BLaER1 treated with 17β-estradiol and CSF1 and Interleukin-3, amounts not matched to agents 10 nM and 100 nM (cell line): ENCODE results near the gene IFNL2.
"Not testable (repeated sequence)": the region's sequence is repeated elsewhere in the genome, so short reads cannot be mapped to it uniquely, and the experiment has no call there.

ENCODE experiments used
- H3K27ac ChIP-seq, 11 experiments: shearing (Covaris generic); formaldehyde crosslinking; 2 replicates each; pipeline ENCODE4 v1.8.1; 2022
- H3K27me3 ChIP-seq, 11 experiments: shearing (Covaris generic); formaldehyde crosslinking; 2 replicates each; pipeline ENCODE4 v1.8.1; 2022
- H3K36me3 ChIP-seq, 11 experiments: shearing (Covaris generic); formaldehyde crosslinking; 2 replicates each; pipeline ENCODE4 v1.8.1; 2022
- H3K4me1 ChIP-seq, 10 experiments: shearing (Covaris generic); formaldehyde crosslinking; 2 replicates each; pipeline ENCODE4 v1.8.1; 2022
- H3K4me2 ChIP-seq, 11 experiments: shearing (Covaris generic); formaldehyde crosslinking; 2 replicates each; pipeline ENCODE4 v1.8.1; 2022
- H3K4me3 ChIP-seq, 10 experiments: shearing (Covaris generic); formaldehyde crosslinking; 2 replicates each; pipeline ENCODE4 v1.8.1; 2022
- H3K9ac ChIP-seq, 11 experiments: shearing (Covaris generic); formaldehyde crosslinking; 2 replicates each; pipeline ENCODE4 v1.8.1; 2022
- H3K9me3 ChIP-seq, 11 experiments: shearing (Covaris generic); formaldehyde crosslinking; replicated peaks in 1 of 11; 2 replicates each; pipeline ENCODE4 v1.8.1; 2022
- H4K20me1 ChIP-seq, 11 experiments: shearing (Covaris generic); formaldehyde crosslinking; 2 replicates each; pipeline ENCODE4 v1.8.1; 2022
- Cebpa-rat ChIP-seq, 11 experiments: shearing (Covaris generic); IDR thresholded peaks; 2 replicates each; pipeline ENCODE4 v1.8.1; 2022

IFNL2 gene

GRCh38 chr19:39238944-39239343, 29.3 kb upstream of the IFNL2 start:
- Histone ChIP-seq H3K9ac (no peak overlapping the region), H3K9me3 (no peaks in the 10 kb centered on the region), H3K27ac (no peak overlapping the region), H3K4me3 (no peak overlapping the region), H3K4me2 (peak overlapping the region in 3 of 11 experiments; percentile 1 to 62 (median 48); a peak in 3 of 22 replicates), H3K27me3 (no peaks in the 10 kb centered on the region), H4K20me1 (no peaks in the 10 kb centered on the region), H3K4me1 (peaks cover 6 to 45% (median 24%) of the 10 kb centered on the region in 10 experiments), H3K36me3 (no peaks in the 10 kb centered on the region)
- TF ChIP-seq Cebpa-rat (IDR thresholded peaks at IDR 0.05): no peak

GRCh38 chr19:39240421-39240820, 27.8 kb upstream of the IFNL2 start:
- Histone ChIP-seq H4K20me1 (no peaks in the 10 kb centered on the region), H3K4me2 (peak overlapping the region in 2 of 11 experiments; percentile 3 to 5; a peak in 2 of 22 replicates), H3K36me3 (no peaks in the 10 kb centered on the region), H3K4me1 (peaks cover 6 to 45% (median 24%) of the 10 kb centered on the region in 10 experiments), H3K27me3 (no peaks in the 10 kb centered on the region), H3K9ac (no peak overlapping the region), H3K4me3 (no peak overlapping the region), H3K27ac (no peak overlapping the region), H3K9me3 (no peaks in the 10 kb centered on the region)
- peak in 3 of 11 experiments; percentile 13 to 62 (median 45); a peak in 3 of 22 replicates for TF ChIP-seq Cebpa-rat (IDR thresholded peaks at IDR 0.05)

GRCh38 chr19:39243741-39244140, 24.5 kb upstream of the IFNL2 start:
- H3K27me3 ChIP-seq, H3K4me2 ChIP-seq, H4K20me1 ChIP-seq, H3K27ac ChIP-seq, H3K36me3 ChIP-seq, H3K4me3 ChIP-seq, H3K9ac ChIP-seq: not testable (repeated sequence)
- Histone ChIP-seq H3K4me1 (peaks cover 0 to 32% (median 11%) of the 10 kb centered on the region in 10 experiments; a peak in 10 of 20 replicates), H3K9me3 (peaks cover 0 to 14% (median 7%) of the 10 kb centered on the region in 11 experiments; a peak in 12 of 22 replicates)

- peaks cover 0 to 30% (median 6%) of the 10 kb centered on the region in 10 experiments; a peak in 11 of 20 replicates for H3K4me1 ChIP-seq
- H3K4me2 ChIP-seq, H4K20me1 ChIP-seq, H3K36me3 ChIP-seq, H3K4me3 ChIP-seq, H3K27ac ChIP-seq, H3K27me3 ChIP-seq, H3K9ac ChIP-seq: not testable (repeated sequence)
- peaks cover 0 to 14% (median 7%) of the 10 kb centered on the region in 11 experiments; a peak in 12 of 22 replicates for H3K9me3 ChIP-seq
These were observed 23.6 kb upstream of the IFNL2 start, which contains the start of gene IFNL3 for GRCh38 chr19:39244410-39245100. TSS of gene IFNL3 (minus strand) at chr19:39245006. CDS start at chr19:39244967, 39 bp downstream.

GRCh38 chr19:39245166-39245565, 23.0 kb upstream of the IFNL2 start:
- not testable (repeated sequence) for H3K4me3 ChIP-seq, H3K9ac ChIP-seq, H4K20me1 ChIP-seq, H3K36me3 ChIP-seq, H3K27ac ChIP-seq, H3K27me3 ChIP-seq, H3K4me2 ChIP-seq
- Histone ChIP-seq H3K4me1 (peaks cover 0 to 30% (median 6%) of the 10 kb centered on the region in 10 experiments; a peak in 10 of 20 replicates), H3K9me3 (peaks cover 0 to 14% (median 7%) of the 10 kb centered on the region in 11 experiments; a peak in 12 of 22 replicates)

GRCh38 chr19:39246951-39247669, 21.1 kb upstream of the IFNL2 start:
- H3K27ac ChIP-seq: no peak overlapping the region
- no peaks in the 10 kb centered on the region for H3K27me3 ChIP-seq
- no peak overlapping the region for H3K9ac ChIP-seq
- H3K36me3 ChIP-seq: no peaks in the 10 kb centered on the region
- no peaks in the 10 kb centered on the region for H4K20me1 ChIP-seq
- peaks cover 0 to 49% (median 16%) of the 10 kb centered on the region in 10 experiments; a peak in 13 of 20 replicates for H3K4me1 ChIP-seq
- no peak for TF ChIP-seq Cebpa-rat (IDR thresholded peaks at IDR 0.05)
- H3K4me3 ChIP-seq: no peak overlapping the region
- peak overlapping the region in 6 of 11 experiments; percentile 4 to 37 (median 31); a peak in 6 of 22 replicates for H3K4me2 ChIP-seq
- H3K9me3 ChIP-seq: peaks cover 0 to 14% (median 7%) of the 10 kb centered on the region in 11 experiments; a peak in 12 of 22 replicates

- Histone ChIP-seq H3K9ac (no peak overlapping the region), H3K27ac (no peak overlapping the region), H3K4me3 (no peak overlapping the region), H3K9me3 (peaks cover 0 to 14% (median 7%) of the 10 kb centered on the region in 11 experiments; a peak in 12 of 22 replicates), H4K20me1 (no peaks in the 10 kb centered on the region), H3K27me3 (no peaks in the 10 kb centered on the region), H3K4me1 (peaks cover 0 to 58% (median 24%) of the 10 kb centered on the region in 10 experiments; a peak in 14 of 20 replicates), H3K4me2 (peak overlapping the region in 4 of 11 experiments; percentile 4 to 33 (median 29); a peak in 3 of 22 replicates), H3K36me3 (no peaks in the 10 kb centered on the region)
- no peak for TF ChIP-seq Cebpa-rat (IDR thresholded peaks at IDR 0.05)
These were observed 20.2 kb upstream of the IFNL2 start for GRCh38 chr19:39247701-39248664.

GRCh38 chr19:39248806-39249205, 19.4 kb upstream of the IFNL2 start, which contains the start of gene IFNL4:
TSS of gene IFNL4 (minus strand) at chr19:39248856.
- Histone ChIP-seq H3K4me3 (no peak within 1 kb of the TSS), H4K20me1 (no peaks in the 10 kb centered on the region), H3K9ac (no peak within 1 kb of the TSS), H3K4me1 (peaks cover 0 to 63% (median 30%) of the 10 kb centered on the region in 10 experiments; a peak in 14 of 20 replicates), H3K4me2 (peak within 1 kb of the TSS in 2 of 11 experiments; percentile 32 to 33; a peak in 1 of 22 replicates), H3K36me3 (no peaks in the 10 kb centered on the region), H3K27ac (no peak within 1 kb of the TSS), H3K9me3 (peaks cover 0 to 16% (median 7%) of the 10 kb centered on the region in 11 experiments; a peak in 15 of 22 replicates), H3K27me3 (no peaks in the 10 kb centered on the region)
- TF ChIP-seq Cebpa-rat (IDR thresholded peaks at IDR 0.05): no peak
